Prostate gland (tissue), 2 donors: ENCODE results near the gene ADGRD1.

Experiments used
- POLR2A ChIP-seq: fragments of 450-650 bp; IDR thresholded peaks from one replicate; pipeline ENCODE4 v1.6.1; 2016; ENCODE audit warnings: antibody characterized with exemption, mild to moderate bottlenecking
- TF ChIP-seq, protein P1 (sequence below), 4 experiments: fragments of 200-600 bp in 2 of 4; fragments of 450-650 bp in 2 of 4; sonication (generic) in 2 of 4; IDR thresholded peaks; 1 replicate in 3 of 4; 2 replicates in 1 of 4; pipeline ENCODE4 v1.5.1; 2016 to 2019; ENCODE audit warnings: antibody characterized with exemption in 4 of 4, mild to moderate bottlenecking in 2 of 4, moderate library complexity in 2 of 4

DNA sequence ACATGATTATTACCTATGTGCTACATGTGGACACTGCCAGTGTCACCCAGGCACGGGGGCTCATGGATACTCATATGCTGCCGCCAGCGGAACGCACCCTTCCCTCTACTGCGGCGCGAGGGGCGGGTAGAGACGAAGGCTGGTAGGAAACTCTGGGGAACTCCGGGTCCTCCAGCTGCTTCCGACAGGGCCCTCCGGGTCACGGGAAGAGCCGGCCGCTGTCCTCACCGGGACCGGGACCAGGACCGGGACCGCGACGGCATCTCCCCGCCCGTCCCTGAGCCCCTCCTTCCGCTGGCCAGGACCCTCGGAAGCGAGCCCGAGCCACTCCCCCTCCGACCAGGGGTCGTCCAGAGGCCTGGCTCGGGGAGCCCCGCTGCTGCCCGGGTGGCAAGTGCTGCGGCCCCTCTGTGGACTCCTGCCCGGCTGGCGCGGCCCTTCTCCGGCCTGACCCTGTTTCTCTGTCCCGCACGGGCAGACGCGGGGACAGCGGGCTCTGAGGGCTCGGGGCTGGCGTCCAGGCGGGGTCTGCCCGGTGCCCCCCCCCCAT is 209.6 kb downstream of the ADGRD1 start:
- TF ChIP-seq, protein P1, sequence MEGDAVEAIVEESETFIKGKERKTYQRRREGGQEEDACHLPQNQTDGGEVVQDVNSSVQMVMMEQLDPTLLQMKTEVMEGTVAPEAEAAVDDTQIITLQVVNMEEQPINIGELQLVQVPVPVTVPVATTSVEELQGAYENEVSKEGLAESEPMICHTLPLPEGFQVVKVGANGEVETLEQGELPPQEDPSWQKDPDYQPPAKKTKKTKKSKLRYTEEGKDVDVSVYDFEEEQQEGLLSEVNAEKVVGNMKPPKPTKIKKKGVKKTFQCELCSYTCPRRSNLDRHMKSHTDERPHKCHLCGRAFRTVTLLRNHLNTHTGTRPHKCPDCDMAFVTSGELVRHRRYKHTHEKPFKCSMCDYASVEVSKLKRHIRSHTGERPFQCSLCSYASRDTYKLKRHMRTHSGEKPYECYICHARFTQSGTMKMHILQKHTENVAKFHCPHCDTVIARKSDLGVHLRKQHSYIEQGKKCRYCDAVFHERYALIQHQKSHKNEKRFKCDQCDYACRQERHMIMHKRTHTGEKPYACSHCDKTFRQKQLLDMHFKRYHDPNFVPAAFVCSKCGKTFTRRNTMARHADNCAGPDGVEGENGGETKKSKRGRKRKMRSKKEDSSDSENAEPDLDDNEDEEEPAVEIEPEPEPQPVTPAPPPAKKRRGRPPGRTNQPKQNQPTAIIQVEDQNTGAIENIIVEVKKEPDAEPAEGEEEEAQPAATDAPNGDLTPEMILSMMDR (IDR thresholded peaks at IDR 0.05) = no peak
- TF ChIP-seq POLR2A = no peak
